ENCODE results near the gene ZNF230.

- no peak for TF ChIP-seq CTCF (IDR thresholded peaks at IDR 0.05; ENCODE audit: insufficient read depth, low read length, poor library complexity, severe bottlenecking)
- no peak for TF ChIP-seq EZH2phosphoT487 (conservative IDR thresholded peaks at IDR 0.05; ENCODE audit: low read length)
These were observed 48.2 kb downstream of the ZNF230 start for GRCh38 chr19:44050740-44051649.

All from SU-DHL-6 (cell line).